NCI-H2227 (cell line): Measurements from ENCODE around the gene NUP85.
"Not testable (repeated sequence)": the region's sequence is repeated elsewhere in the genome, so short reads cannot be mapped to it uniquely, and the experiment has no call there.

ENCODE experiments used
- DNase-seq: peaks from one replicate; lab custom pipeline; 2025; ENCODE audit not compliant: unreplicated experiment; lab: John Stamatoyannopoulos, UW

Gene NUP85

GRCh38 chr17:75205037-75205792 is at the start of gene NUP85:
NUP85 (plus strand) TSS chr17:75205679; CDS start chr17:75205762, 83 bp downstream.
- peak; percentile 96 for DNase-seq

- DNase-seq, result not testable (repeated sequence)
Observed at GRCh38 chr17:75158480-75158879, 47.0 kb upstream of the NUP85 start.

DNA sequence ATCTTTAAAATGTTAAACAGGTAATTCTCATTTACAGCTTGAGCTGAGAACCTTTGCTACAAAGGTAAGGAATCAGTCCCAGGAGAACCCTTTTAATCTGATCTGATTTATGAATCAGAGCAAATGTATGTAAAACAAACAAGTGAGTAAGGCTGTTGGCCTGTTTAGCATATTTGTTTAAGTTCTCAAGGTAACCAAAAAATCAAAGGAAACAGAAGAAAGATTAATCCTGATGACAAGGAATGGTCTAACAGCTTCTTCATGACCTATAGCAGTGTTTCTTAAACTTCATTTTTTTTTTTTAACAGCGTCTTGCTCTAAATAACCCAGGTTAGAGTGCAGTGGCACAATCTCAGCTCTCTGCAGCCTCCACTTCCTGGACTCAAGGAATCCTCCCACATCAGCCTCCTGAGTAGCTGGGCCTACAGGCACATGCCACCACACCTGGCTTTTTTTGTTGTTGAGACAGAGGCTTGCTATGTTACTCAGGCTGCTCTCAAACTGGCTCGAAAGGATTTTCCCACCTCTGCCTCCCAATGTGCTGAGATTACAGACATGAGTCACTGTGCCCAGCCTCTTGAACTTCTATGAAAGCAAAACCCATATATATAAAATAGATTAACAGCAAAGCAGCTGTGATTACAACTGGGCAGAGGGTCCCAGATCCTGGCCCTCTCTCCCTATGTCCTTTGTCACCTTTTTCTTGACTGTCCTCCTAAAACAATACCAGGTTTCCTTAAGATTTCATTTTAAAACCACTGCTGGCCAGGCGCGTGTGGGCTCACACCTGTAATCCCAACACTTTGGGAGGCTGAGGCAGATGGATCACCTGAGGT is 46.1 kb upstream of the NUP85 start:
- DNase-seq, result no peak

DNA sequence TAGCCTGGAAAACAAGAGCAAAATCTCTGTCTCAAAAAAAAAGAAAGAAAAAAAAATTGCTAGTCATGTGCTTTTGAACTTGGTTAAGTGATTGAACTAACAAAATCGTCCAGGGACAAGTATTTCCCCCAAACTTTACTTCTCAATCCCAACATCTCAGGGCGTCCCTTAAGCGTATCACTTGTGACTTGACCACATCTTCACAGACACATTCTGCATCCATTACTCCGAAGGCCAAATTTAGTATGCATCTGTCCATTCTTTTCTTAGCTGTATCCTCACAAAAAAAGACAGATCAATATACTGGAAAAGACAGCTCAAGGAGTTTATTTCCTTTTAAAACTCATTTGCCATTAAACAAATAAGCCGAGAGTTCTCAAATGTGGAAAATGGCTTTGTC is 45.3 kb upstream of the NUP85 start:
- DNase-seq, result no peak

DNA sequence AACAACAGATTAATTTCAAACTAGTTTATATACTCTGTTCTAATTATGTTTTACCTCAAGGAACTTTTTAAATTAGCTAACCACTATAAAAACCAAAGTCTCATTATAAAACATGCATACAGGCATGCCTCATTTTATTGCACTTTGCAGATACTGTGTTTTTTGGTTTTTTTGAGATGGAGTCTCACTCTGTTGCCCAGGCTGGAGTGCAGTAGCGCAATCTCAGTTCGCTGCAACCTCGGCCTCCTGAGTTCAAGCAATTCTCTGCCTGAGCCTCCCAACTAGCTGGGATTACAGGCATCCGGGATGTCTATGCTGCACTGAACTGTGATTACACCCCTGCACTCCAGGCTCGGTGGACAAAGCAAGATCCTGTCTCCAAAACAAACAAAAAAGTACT is 42.4 kb upstream of the NUP85 start:
- DNase-seq, result no peak

- DNase-seq, result not testable (repeated sequence)
Observed at GRCh38 chr17:75164606-75165005, 40.9 kb upstream of the NUP85 start.

- no peak for DNase-seq
Observed at GRCh38 chr17:75168998-75169397, 36.5 kb upstream of the NUP85 start.

GRCh38 chr17:75173526-75173925 is 32.0 kb upstream of the NUP85 start:
- no peak for DNase-seq

DNA sequence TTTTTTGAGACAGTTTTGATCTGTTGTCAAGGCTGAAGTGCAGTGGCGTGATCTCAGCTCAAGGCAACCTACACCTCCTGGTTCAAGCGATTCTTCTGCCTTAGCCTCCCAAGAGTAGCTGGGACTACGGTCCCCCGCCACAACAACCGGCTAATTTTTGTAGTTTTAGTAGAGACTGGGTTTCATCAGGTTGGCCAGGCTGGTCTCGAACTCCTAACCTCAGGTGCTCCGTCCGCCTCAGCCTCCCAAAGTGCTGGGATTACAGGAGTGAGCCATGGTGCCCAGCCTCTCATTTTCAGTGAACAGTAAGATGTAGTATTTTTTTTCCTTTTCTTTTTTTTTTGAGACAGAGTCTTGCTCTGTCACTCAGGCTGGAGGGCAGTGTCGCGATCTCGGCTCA is 30.5 kb upstream of the NUP85 start:
- no peak for DNase-seq

- DNase-seq, result no peak
Observed at GRCh38 chr17:75176625-75177024, 28.9 kb upstream of the NUP85 start.

- no peak for DNase-seq
Observed at GRCh38 chr17:75178453-75178852, 27.0 kb upstream of the NUP85 start.

GRCh38 chr17:75181110-75181509 is 24.4 kb upstream of the NUP85 start:
- no peak for DNase-seq

DNA sequence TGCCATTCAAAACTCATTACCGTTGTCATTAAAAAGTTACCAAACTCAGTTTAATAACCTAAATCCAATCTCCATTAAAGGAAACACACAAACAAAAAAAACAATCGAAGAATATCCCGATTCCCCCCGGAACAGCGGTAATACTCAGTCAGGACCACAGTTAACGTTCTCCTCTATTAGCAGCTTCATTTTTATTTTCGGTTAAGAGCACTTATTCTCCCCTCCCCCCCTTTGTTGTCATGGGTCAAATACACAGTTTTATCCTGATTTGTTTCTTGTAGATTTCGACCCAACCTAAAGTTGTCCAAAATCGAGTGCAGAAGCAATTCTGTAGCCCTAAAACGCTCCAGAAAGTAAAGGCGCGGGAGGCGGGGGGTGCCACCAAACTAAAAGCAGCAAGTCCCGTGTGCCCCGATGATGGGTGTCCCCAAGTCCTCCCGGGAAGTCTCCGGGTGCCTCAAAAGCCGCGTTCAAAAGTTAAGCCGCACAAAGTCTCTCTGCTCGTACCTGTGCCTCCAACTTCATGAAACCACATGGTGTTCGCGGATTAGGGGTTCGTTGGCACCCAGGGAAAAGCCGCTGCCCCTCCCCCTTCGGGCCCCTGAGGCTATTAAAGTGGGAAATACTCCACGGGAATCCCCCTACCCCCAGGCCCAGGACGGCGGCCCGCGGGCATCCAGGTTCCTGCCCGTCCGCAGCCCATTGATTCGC is 23.7 kb upstream of the NUP85 start:
- no peak for DNase-seq

- DNase-seq, result no peak
Observed at GRCh38 chr17:75182319-75182568, 23.2 kb upstream of the NUP85 start.

- peak; percentile 98 for DNase-seq
Observed at GRCh38 chr17:75182569-75183436, 22.7 kb upstream of the NUP85 start, which contains the start of gene SUMO2. SUMO2 (minus strand) TSS chr17:75182959; CDS start chr17:75182834, 125 bp downstream.

DNA sequence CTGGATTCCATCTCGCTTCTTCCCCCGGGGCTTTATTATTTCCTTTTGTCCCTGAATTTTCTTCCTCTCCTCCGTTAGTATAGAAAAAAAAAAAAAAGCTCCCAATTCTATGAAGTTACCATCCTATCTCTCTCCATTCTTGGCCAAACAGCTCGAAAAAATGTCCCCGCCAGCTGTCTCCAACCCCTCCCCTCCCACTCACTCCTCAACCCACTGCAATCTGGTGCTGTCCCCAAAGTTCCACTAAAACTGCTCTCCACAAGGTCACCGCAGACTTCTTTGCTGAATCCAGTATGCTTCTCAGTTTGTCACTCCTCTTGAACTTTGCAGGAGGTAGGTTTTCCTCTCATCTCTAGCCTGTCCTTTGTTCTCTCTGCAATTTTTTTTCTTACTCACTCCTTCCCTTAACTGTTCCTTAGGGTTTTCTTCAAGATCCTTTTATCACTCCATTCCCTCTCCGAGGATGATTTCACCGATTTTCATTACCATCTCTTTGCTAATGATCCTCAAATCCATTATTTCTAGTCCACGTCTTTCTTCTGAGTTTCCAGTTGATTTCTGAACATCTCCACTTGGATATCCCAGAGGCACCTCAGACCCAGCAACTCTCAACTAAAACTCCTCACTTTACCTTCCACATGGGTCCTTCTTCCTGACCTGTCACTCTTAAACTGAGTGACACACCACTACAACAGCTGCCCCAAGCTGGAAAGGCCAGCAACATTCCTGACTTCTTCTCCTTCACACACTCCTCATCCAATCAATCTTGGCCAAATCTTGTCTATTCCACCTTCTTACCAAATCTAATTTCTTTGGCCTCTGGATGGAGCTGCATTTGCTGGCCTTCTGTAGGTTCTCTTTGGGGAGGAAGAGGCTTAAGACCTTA is 21.2 kb upstream of the NUP85 start:
- no peak for DNase-seq

DNA sequence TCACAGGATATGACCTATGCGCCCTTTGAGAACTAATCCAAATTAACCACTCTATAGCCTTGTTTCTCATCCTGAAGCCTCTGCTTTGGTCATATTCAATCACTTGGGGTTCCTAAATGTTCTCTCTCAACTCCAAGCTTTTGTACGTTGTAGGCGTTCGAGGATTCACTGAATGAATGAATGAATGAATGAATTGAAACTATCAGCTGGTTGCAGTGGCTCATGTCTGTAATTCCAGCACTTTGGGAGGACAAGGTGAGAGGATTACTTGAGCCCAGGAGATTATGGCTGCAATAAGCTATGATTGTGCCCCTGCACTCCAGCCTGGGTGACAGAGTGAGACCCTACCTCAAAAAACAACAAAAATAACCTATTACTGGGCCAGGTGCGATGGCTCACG is 16.9 kb upstream of the NUP85 start:
- DNase-seq, result no peak

DNA sequence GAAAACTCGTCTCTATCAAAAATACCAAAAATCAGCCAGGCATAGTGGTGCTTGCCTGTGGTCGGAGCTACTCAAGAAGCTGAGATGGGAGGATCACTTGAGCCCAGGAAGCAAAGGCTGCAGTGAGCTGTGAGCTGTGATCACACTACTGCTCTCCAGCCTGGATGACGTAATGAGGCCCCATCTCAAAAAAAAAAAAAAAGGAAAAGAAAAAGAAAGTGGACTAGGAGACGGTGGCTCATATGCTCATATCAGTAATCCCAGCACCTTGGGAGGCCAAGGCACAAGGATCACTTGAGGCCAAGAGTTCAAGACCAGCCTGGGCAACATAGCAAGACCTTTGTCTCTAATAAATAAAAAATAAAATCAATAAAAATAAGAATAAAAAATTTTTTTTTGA is 13.9 kb upstream of the NUP85 start:
- DNase-seq, result no peak

DNA sequence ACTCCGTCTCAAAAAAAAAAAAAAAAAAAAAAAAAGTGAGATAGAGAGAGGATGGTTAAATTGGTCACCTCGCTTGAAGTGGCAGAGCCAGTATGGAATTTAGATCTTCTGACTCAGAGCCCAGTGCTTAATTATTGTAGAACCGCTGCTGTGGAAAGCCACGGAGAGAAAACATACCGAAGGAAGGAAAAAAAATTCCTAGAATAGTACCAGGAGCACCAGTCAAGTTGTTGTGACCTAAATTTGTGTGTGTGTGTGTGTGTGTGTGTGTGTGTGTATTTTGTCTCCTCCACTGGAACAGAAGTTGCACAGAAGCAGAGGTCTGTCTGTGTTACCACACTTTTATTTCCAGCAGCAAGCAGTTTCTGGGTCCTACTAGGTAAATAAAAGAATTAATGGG is 10.6 kb upstream of the NUP85 start:
- DNase-seq, result no peak
